GM18508 (cell line): Measurements from ENCODE around the gene PRND.

Experiments
- ATAC-seq: cut with Tn5 transposase; IDR thresholded peaks from one replicate; pipeline ENCODE4 v1.9.1; 2021; ENCODE audit warnings: moderate number of reproducible peaks; ENCODE audit not compliant: insufficient read depth, unreplicated experiment

Gene PRND

GRCh38 chr20:4774207-4774606, 52.5 kb downstream of the PRND start:
- no peak for ATAC-seq

- ATAC-seq: no peak
Measured at GRCh38 chr20:4775322-4776078, 53.8 kb downstream of the PRND start.

GRCh38 chr20:4776079-4776630, 54.4 kb downstream of the PRND start:
- ATAC-seq: no peak
